Fibroblast of mammary gland (primary cell): Measurements from ENCODE around the gene TRAPPC8.

Experiments
- DNase-seq: peaks from one replicate; pipeline ENCODE4 v3.0.0-alpha.2; 2010; ENCODE audit warnings: low read depth
- H3K4me3 ChIP-seq: 2 replicates; pipeline ENCODE4 v1.5.1; 2011; ENCODE audit warnings: low read depth, mild to moderate bottlenecking, low read length, moderate library complexity; ENCODE audit not compliant: control insufficient read depth
- TF ChIP-seq, protein P1 (sequence below): conservative IDR thresholded peaks from 2 replicates; pipeline ENCODE4 v1.5.1; 2011; ENCODE audit warnings: low read depth, low read length, inconsistent platforms; ENCODE audit not compliant: control insufficient read depth, insufficient read depth

Gene TRAPPC8

DNA sequence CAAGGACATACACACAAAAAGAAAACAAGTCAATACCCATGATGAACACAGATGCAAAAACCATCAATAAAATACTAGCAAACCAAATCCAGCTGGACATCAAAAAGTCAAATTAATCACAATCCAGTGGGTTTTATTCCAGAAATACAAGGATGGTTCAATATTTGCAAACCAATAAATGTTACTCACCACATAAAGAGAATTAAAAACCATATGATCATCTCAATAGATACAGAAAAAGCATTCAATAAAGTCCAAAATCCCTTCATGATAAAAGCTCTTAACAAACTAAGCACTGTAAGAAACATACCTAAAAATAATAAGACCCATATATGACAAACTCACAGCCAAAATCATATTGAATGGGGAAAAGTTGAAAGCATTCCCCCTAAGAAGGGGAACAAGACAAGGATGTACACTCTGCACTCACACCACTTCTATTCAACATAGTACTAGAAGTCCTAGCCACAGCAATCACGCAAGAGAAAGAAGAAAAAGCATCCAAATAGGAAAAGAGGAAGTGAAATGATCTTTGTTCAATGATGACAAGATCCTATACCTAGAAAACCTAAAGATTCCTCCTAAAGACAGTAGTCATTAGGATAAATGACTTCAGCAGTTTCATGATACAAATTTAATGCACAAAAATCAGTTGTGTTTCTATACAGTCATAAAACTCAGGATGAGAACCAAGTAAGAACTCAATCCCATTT lies 62.6 kb downstream of the TRAPPC8 start:
- no peak overlapping the region for H3K4me3 ChIP-seq
- no peak for DNase-seq
- TF ChIP-seq, protein P1, sequence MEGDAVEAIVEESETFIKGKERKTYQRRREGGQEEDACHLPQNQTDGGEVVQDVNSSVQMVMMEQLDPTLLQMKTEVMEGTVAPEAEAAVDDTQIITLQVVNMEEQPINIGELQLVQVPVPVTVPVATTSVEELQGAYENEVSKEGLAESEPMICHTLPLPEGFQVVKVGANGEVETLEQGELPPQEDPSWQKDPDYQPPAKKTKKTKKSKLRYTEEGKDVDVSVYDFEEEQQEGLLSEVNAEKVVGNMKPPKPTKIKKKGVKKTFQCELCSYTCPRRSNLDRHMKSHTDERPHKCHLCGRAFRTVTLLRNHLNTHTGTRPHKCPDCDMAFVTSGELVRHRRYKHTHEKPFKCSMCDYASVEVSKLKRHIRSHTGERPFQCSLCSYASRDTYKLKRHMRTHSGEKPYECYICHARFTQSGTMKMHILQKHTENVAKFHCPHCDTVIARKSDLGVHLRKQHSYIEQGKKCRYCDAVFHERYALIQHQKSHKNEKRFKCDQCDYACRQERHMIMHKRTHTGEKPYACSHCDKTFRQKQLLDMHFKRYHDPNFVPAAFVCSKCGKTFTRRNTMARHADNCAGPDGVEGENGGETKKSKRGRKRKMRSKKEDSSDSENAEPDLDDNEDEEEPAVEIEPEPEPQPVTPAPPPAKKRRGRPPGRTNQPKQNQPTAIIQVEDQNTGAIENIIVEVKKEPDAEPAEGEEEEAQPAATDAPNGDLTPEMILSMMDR: no peak

- TF ChIP-seq, protein P1: no peak
- no peak for DNase-seq
- no peak overlapping the region for H3K4me3 ChIP-seq
Observed at GRCh38 chr18:31878358-31878757, 64.6 kb downstream of the TRAPPC8 start.

DNA sequence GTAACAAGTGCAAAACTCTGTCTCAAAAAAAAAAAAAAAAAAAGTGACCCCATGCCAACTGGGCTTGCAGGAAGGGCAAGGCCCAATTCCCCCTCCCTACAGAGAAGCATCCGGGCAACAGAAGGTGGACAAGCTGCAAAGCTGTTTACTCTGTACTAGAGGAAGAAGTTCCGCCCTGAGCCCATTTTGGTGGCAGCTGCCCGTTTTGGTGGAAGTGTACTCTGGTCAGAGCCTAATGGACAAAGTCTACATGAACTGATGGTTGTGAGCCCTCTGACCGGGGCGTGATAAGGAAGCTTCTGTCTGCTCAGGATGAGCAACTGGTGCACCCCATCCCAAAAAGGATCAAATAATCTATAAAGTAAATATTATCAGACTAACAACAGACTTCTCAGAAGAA lies 65.0 kb downstream of the TRAPPC8 start:
- TF ChIP-seq, protein P1: no peak
- DNase-seq: no peak
- H3K4me3 ChIP-seq: no peak overlapping the region

DNA sequence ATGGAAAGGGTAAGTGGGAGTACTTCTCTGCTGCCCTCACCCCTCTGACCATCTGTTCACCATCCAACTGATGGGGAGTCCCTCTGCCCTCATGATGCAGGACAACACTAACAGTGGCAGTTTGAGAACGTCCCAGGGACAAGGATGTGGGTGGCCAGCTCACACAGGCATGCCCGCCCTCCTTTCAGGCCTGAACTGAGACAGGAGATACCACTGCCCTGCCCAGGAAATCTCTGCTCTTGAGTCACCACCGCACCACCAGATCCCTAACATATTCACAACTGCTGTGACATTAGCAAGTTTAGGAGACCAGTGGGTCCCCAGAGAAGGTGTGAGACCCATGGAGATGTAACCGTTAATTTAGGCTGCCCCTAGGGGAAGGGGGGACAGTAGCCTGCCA lies 66.2 kb downstream of the TRAPPC8 start:
- TF ChIP-seq, protein P1: no peak

DNA sequence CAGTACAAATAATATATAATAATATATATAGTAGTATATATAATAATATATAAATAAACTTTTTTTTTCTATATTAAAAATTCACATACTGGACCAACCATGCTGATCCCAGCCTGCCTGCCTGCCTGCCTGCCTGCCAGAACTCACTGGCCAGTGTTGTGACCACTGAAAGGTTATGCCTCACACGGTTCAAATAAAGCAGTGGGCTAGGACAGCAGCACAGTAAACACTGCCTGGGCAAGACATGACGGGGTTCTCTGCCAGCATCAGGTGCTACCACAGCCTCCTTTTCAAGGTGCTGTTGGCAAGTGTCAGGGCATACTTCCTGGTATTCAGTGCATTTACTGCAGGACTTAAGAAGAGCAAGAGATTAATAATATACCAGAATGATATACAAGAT lies 67.6 kb downstream of the TRAPPC8 start:
- no peak for DNase-seq
- TF ChIP-seq, protein P1: no peak
- no peak overlapping the region for H3K4me3 ChIP-seq

More for the DNA sequence above, 66.2 kb downstream of the TRAPPC8 start:
- H3K4me3 ChIP-seq: no peak overlapping the region
- DNase-seq: no peak

- TF ChIP-seq, protein P1: no peak
- no peak for DNase-seq
- H3K4me3 ChIP-seq: no peak overlapping the region
Observed at GRCh38 chr18:31863103-31863502, 79.8 kb downstream of the TRAPPC8 start.
